GM21528 (cell line): ENCODE results near the gene ALDOC.
A peak's percentile ranks its signal among the peaks of the same experiment; 100 is the strongest.
"Not testable (repeated sequence)": the region's sequence is repeated elsewhere in the genome, so short reads cannot be mapped to it uniquely, and the experiment has no call there.

Source experiments
- ATAC-seq: cut with Tn5 transposase; IDR thresholded peaks from one replicate; pipeline ENCODE4 v1.9.1; 2021; ENCODE audit warnings: mild to moderate bottlenecking, moderate library complexity; ENCODE audit not compliant: unreplicated experiment, low FRiP score

The ALDOC gene

GRCh38 chr17:28576758-28577465 is at the start of gene ALDOC:
TSS of gene ALDOC (minus strand) at chr17:28576895. CDS start at chr17:28575532, 1,363 bp downstream.
- ATAC-seq = peak; percentile 87

GRCh38 chr17:28624148-28624547 is 47.5 kb upstream of the ALDOC start:
- no peak for ATAC-seq

- no peak for ATAC-seq
Measured at GRCh38 chr17:28623696-28624095, 47.0 kb upstream of the ALDOC start.

GRCh38 chr17:28622186-28622585 is 45.5 kb upstream of the ALDOC start:
- ATAC-seq = no peak

GRCh38 chr17:28620010-28620409 is 43.3 kb upstream of the ALDOC start:
- ATAC-seq = no peak

GRCh38 chr17:28618464-28618863 is 41.8 kb upstream of the ALDOC start:
- no peak for ATAC-seq

- ATAC-seq = no peak
Measured at GRCh38 chr17:28616281-28616680, 39.6 kb upstream of the ALDOC start.

GRCh38 chr17:28615260-28615940 is 38.7 kb upstream of the ALDOC start:
- ATAC-seq = no peak

GRCh38 chr17:28613931-28614381 is 37.3 kb upstream of the ALDOC start, which contains the start of gene RSKR:
TSS of gene RSKR (minus strand) at chr17:28614185. CDS start at chr17:28614161, 24 bp downstream.
- ATAC-seq = no peak

GRCh38 chr17:28612936-28613872 is 36.5 kb upstream of the ALDOC start:
- no peak for ATAC-seq

GRCh38 chr17:28612531-28612930 is 35.8 kb upstream of the ALDOC start:
- ATAC-seq = no peak

GRCh38 chr17:28610376-28610775 is 33.7 kb upstream of the ALDOC start:
- no peak for ATAC-seq

GRCh38 chr17:28604031-28604430 is 27.3 kb upstream of the ALDOC start:
- ATAC-seq = not testable (repeated sequence)

- ATAC-seq = peak; percentile 50
Measured at GRCh38 chr17:28599311-28600184, 22.9 kb upstream of the ALDOC start.

- peak; percentile 76 for ATAC-seq
Measured at GRCh38 chr17:28598799-28599310, 22.2 kb upstream of the ALDOC start, which contains the start of gene SPAG5. TSS of gene SPAG5 (minus strand) at chr17:28599025. CDS start at chr17:28598946, 79 bp downstream.

- peak; percentile 3 for ATAC-seq
Measured at GRCh38 chr17:28598389-28598788, 21.7 kb upstream of the ALDOC start.

GRCh38 chr17:28597606-28598383 is 21.1 kb upstream of the ALDOC start:
- ATAC-seq = no peak

- ATAC-seq = no peak
Measured at GRCh38 chr17:28592260-28592659, 15.6 kb upstream of the ALDOC start.

- ATAC-seq = no peak
Measured at GRCh38 chr17:28585851-28586250, 9.2 kb upstream of the ALDOC start.
